HepG2 (cell line): ENCODE measurements around the gene PGC. TPM values are rescaled to one million over a fixed set of nuclear protein-coding genes. Genes with fewer than 3 reads are reported as not detected.
A peak's percentile ranks its signal among the peaks of the same experiment; 100 is the strongest.

Source experiments
- ATAC-seq: fragments of 200-7000 bp; cut with Tn5 transposase; 3 replicates; pipeline ENCODE4 v1.9.1; 2020; ENCODE audit warnings: mild to moderate bottlenecking, moderate library complexity
- BruUV-seq: library from RNA; stranded (reverse); fragments of 400-500 nt; replicated peaks from 2 replicates; lab custom pipeline; 2021; lab: Mats Ljungman, UMichigan
- CTCF ChIA-PET: fragments of 300-600 bp; formaldehyde crosslinking; extraction: SDS; loops from one replicate; lab custom pipeline; 2021; ENCODE audit warnings: low total read pairs, inconsistent platforms, low intra/inter-chr PET ratio; lab: Yijun Ruan, JAX
- POLR2A ChIA-PET: fragments of 350-600 bp; sonication (Branson Sonifier 250); formaldehyde crosslinking; loops from one replicate; lab custom pipeline; 2020; ENCODE audit warnings: antibody characterized with exemption, inconsistent platforms; lab: Yijun Ruan, JAX
- DNase-seq: peaks from one replicate; pipeline ENCODE4 v3.0.0-alpha.2; 2015; ENCODE audit warnings: low spot score
- FAIRE-seq: peaks from 3 replicates; lab custom pipeline; 2011; peaks lifted over from hg19 to GRCh38; lab: Jason Lieb, UNC
- H2AFZ ChIP-seq: one replicate; pipeline ENCODE4 v1.6.1; 2011; ENCODE audit warnings: low read length, inconsistent platforms
- H3K27ac ChIP-seq: fragments of 300-600 bp; 3 replicates; pipeline ENCODE4 v1.8.0; 2011; ENCODE audit warnings: mixed run types, mild to moderate bottlenecking, mixed read lengths, low read length, inconsistent platforms; ENCODE audit not compliant: insufficient read depth; ENCODE audit errors: extremely low read length
- H3K27me3 ChIP-seq, 2 experiments: fragments of 200-600 bp in 1 of 2; 2 replicates in 1 of 2; 3 replicates in 1 of 2; pipeline versions ENCODE4 v1.6.0 to v1.8.0; 2011; ENCODE audit warnings: low read length in 2 of 2, mild to moderate bottlenecking in 2 of 2, moderate library complexity in 2 of 2, inconsistent platforms in 1 of 2; ENCODE audit not compliant: insufficient read depth in 2 of 2, control insufficient read depth in 1 of 2
- H3K36me3 ChIP-seq, 2 experiments: fragments of 200-600 bp in 1 of 2; replicated peaks in 1 of 2; 2 replicates in 1 of 2; 3 replicates in 1 of 2; pipeline versions ENCODE4 v1.5.1 to v1.8.0; 2011; ENCODE audit warnings: low read length in 2 of 2, inconsistent platforms in 1 of 2; ENCODE audit not compliant: insufficient read depth in 2 of 2, control insufficient read depth in 1 of 2
- H3K4me1 ChIP-seq: 2 replicates; pipeline ENCODE4 v1.5.1; 2012; ENCODE audit warnings: low read length, inconsistent platforms; ENCODE audit not compliant: insufficient read depth
- H3K4me2 ChIP-seq: 2 replicates; pipeline ENCODE4 v1.6.0; 2011; ENCODE audit warnings: low read depth, low read length, inconsistent platforms
- H3K4me3 ChIP-seq, 3 experiments: fragments of 200-600 bp in 1 of 3; sonication (generic), shearing (Covaris generic) in 1 of 3; replicated peaks in 1 of 3; 2 replicates each; pipeline ENCODE4 v1.5.1; 2011 to 2016; ENCODE audit warnings: low read length in 3 of 3, inconsistent platforms in 2 of 3, low read depth in 2 of 3, mild to moderate bottlenecking in 2 of 3, control low read depth in 1 of 3, mixed read lengths in 1 of 3; ENCODE audit not compliant: insufficient read depth in 1 of 3
- H3K79me2 ChIP-seq: one replicate; pipeline ENCODE4 v1.6.1; 2011; ENCODE audit warnings: low read length, inconsistent platforms; ENCODE audit not compliant: insufficient read depth
- H3K9ac ChIP-seq: 2 replicates; pipeline ENCODE4 v1.6.0; 2011; ENCODE audit warnings: mild to moderate bottlenecking, low read depth, low read length, inconsistent platforms; ENCODE audit not compliant: insufficient read depth
- H3K9me3 ChIP-seq: 2 replicates; pipeline ENCODE4 v1.5.1; 2012; ENCODE audit warnings: mild to moderate bottlenecking, low read length
- H4K20me1 ChIP-seq: 2 replicates; pipeline ENCODE4 v1.6.0; 2011; ENCODE audit warnings: inconsistent platforms, mild to moderate bottlenecking, low read length, moderate library complexity; ENCODE audit not compliant: insufficient read depth
- CCDC6 ChIP-seq: sonication (generic); formaldehyde crosslinking; IDR thresholded peaks from 2 replicates; pipeline ENCODE4 v1.8.1; 2022; ENCODE audit warnings: mild to moderate bottlenecking, missing genetic modification reagents, moderate library complexity
- DNMT1 ChIP-seq: sonication (generic); formaldehyde crosslinking; IDR thresholded peaks from 2 replicates; pipeline ENCODE4 v1.5.1; 2020; ENCODE audit warnings: mild to moderate bottlenecking, missing genetic modification reagents
- KDM1A ChIP-seq: IDR thresholded peaks from 2 replicates; pipeline ENCODE4 v1.6.1; 2016; ENCODE audit warnings: missing compliant biosample characterization
- KDM4B ChIP-seq: sonication (generic); formaldehyde crosslinking; IDR thresholded peaks from 2 replicates; pipeline ENCODE4 v1.4.0; 2020; ENCODE audit warnings: missing genetic modification reagents
- RAD21 ChIP-seq: fragments of 450-650 bp; formaldehyde crosslinking; IDR thresholded peaks from 2 replicates; pipeline ENCODE4 v1.5.0; 2020; ENCODE audit warnings: mild to moderate bottlenecking
- REL ChIP-seq: sonication (generic); formaldehyde crosslinking; conservative IDR thresholded peaks from 2 replicates; pipeline ENCODE4 v1.8.0; 2022; ENCODE audit warnings: mild to moderate bottlenecking, missing genetic modification reagents, moderate library complexity
- SIN3A ChIP-seq: IDR thresholded peaks from 2 replicates; pipeline ENCODE4 v1.6.1; 2011; ENCODE audit warnings: low read depth, mild to moderate bottlenecking, control low read depth, low read length, borderline replicate concordance
- TP53 ChIP-seq: sonication (generic); formaldehyde crosslinking; conservative IDR thresholded peaks from 2 replicates; pipeline ENCODE4 v1.4.0; 2020; ENCODE audit warnings: missing genetic modification reagents
- XBP1 ChIP-seq: sonication (generic); formaldehyde crosslinking; IDR thresholded peaks from 2 replicates; pipeline ENCODE4 v1.5.0; 2020; ENCODE audit warnings: missing genetic modification reagents
- ZBTB4 ChIP-seq: sonication (generic); formaldehyde crosslinking; IDR thresholded peaks from 2 replicates; pipeline ENCODE4 v1.4.0; 2020; ENCODE audit warnings: missing genetic modification reagents, mild to moderate bottlenecking, borderline replicate concordance
- ZFP36L1 ChIP-seq: sonication (generic); formaldehyde crosslinking; IDR thresholded peaks from 2 replicates; pipeline ENCODE4 v1.8.0; 2022; ENCODE audit warnings: mild to moderate bottlenecking, missing genetic modification reagents, moderate library complexity
- ZNF207 ChIP-seq: fragments of 450-650 bp; IDR thresholded peaks from 2 replicates; pipeline ENCODE4 v1.6.1; 2016; ENCODE audit warnings: antibody characterized with exemption, borderline replicate concordance
- ZNF513 ChIP-seq: sonication (generic); formaldehyde crosslinking; conservative IDR thresholded peaks from 2 replicates; pipeline ENCODE4 v1.5.0; 2020; ENCODE audit warnings: missing genetic modification reagents
- ZNF792 ChIP-seq: IDR thresholded peaks from 2 replicates; pipeline ENCODE4 v1.6.1; 2016
- ZSCAN21 ChIP-seq: sonication (generic); formaldehyde crosslinking; IDR thresholded peaks from 2 replicates; pipeline ENCODE4 v1.8.0; 2022; ENCODE audit warnings: mild to moderate bottlenecking, missing genetic modification reagents, moderate library complexity, borderline replicate concordance
- ZSCAN5A ChIP-seq: sonication (generic); formaldehyde crosslinking; IDR thresholded peaks from 2 replicates; pipeline ENCODE4 v1.8.0; 2022; ENCODE audit warnings: mild to moderate bottlenecking, missing genetic modification reagents, borderline replicate concordance
- WGBS: methylation state at CpG from one replicate; pipeline ENCODE4 v1.1.6; 2017; ENCODE audit warnings: low lambda C conversion rate; 5-methylcytosine and 5-hydroxymethylcytosine counted together
- in situ Hi-C: cut with HindIII; loops from 2 replicates; pipeline ENCODE4 v1.10.0; 2017; ENCODE audit warnings: low pct_unique_long_range_greater_than_20kb; ENCODE audit not compliant: extremely low pct_ligation_motif_present
- intact Hi-C: fragments of 100-400 bp; cut with micrococcal nuclease; formaldehyde crosslinking; loops from one replicate; pipeline ENCODE4 v1.10.0; 2022; ENCODE audit not compliant: unreplicated experiment
- polyA plus RNA-seq, 8 experiments: library from polyadenylated mRNA; depleted of rRNA in 3 of 8; stranded (reverse) in 7 of 8; unstranded in 1 of 8; fragments of >200 nt; fragmentation: Illumina TruSeq in 4 of 8; extraction: Trizol in 4 of 8; gene quantifications; 2 replicates each; pipeline versions ENCODE4 v1.2.1 to v1.2.3, GENCODE V29; 2011 to 2016; ENCODE audit warnings: low read depth in 4 of 8, missing spikeins in 1 of 8, mixed read lengths in 1 of 8; ENCODE audit not compliant: insufficient read depth in 1 of 8
- total RNA-seq, 5 experiments: library from RNA; depleted of rRNA; stranded (reverse); fragments of >200 nt; fragmentation: Illumina TruSeq; extraction: Trizol; gene quantifications; 2 replicates each; pipeline ENCODE4 v1.2.3, GENCODE V29; 2016; ENCODE audit warnings: low read depth in 1 of 5
- TF ChIP-seq, protein P1 (sequence below): sonication (generic); formaldehyde crosslinking; IDR thresholded peaks from 2 replicates; pipeline ENCODE4 v1.4.0; 2020; ENCODE audit warnings: missing genetic modification reagents
- TF ChIP-seq, protein P2 (sequence below): sonication (generic); formaldehyde crosslinking; IDR thresholded peaks from 2 replicates; pipeline ENCODE4 v1.4.0; 2020; ENCODE audit warnings: mild to moderate bottlenecking, missing genetic modification reagents

Gene PGC
- total and polyA plus RNA-seq, 2 of the 13 experiments (the other 11 are each of a cell fraction or from before 2014, with no cell fraction given), result 426 to 502 TPM

GRCh38 chr6:41756354-41756753 is 9.2 kb upstream of the PGC start:
- in situ Hi-C loops, result no loop called here
- TF ChIP-seq XBP1 (CRISPR knock-in tag), result no peak
- TF ChIP-seq, protein P1, sequence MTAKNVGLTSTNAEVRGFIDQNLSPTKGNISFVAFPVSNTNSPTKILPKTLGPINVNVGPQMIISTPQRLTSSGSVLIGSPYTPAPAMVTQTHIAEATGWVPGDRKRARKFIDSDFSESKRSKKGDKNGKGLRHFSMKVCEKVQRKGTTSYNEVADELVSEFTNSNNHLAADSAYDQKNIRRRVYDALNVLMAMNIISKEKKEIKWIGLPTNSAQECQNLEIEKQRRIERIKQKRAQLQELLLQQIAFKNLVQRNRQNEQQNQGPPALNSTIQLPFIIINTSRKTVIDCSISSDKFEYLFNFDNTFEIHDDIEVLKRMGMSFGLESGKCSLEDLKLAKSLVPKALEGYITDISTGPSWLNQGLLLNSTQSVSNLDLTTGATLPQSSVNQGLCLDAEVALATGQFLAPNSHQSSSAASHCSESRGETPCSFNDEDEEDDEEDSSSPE (CRISPR knock-in tag), result no peak
- no peak for TF ChIP-seq ZNF513 (CRISPR knock-in tag)
- TF ChIP-seq RAD21 (CRISPR knock-in tag), result 0 out of 2 replicates have a peak, but pooled peaks have one; percentile 16
- TF ChIP-seq KDM1A, result no peak
- no peak for TF ChIP-seq ZSCAN21 (CRISPR knock-in tag)
- TF ChIP-seq ZSCAN5A (CRISPR knock-in tag), result no peak
- TF ChIP-seq KDM4B (CRISPR knock-in tag), result no peak
- TF ChIP-seq CCDC6 (CRISPR knock-in tag), result peak; percentile 55; the same call in 1 of the 2 replicates
- no peak for TF ChIP-seq SIN3A
- no peak for TF ChIP-seq TP53 (CRISPR knock-in tag)
- TF ChIP-seq, protein P2, sequence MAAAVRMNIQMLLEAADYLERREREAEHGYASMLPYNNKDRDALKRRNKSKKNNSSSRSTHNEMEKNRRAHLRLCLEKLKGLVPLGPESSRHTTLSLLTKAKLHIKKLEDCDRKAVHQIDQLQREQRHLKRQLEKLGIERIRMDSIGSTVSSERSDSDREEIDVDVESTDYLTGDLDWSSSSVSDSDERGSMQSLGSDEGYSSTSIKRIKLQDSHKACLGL (CRISPR knock-in tag), result no peak
- no peak for TF ChIP-seq ZNF792 (CRISPR knock-in tag)
- TF ChIP-seq DNMT1, result no peak
- TF ChIP-seq REL (CRISPR knock-in tag), result no peak
- no peak for TF ChIP-seq ZNF207
- TF ChIP-seq ZFP36L1 (CRISPR knock-in tag), result no peak
- TF ChIP-seq ZBTB4 (CRISPR knock-in tag), result no peak

More at GRCh38 chr6:41756354-41756753, 9.2 kb upstream of the PGC start:
- peak overlapping the region; percentile 44 for H2AFZ ChIP-seq
- intact Hi-C loops, result no loop called here
- peak overlapping the region in 1 of 3 experiments; percentile 0; a peak in 1 of 6 replicates for H3K4me3 ChIP-seq
- ATAC-seq (peak; percentile 75), DNase-seq (no peak), FAIRE-seq (no peak)
- WGBS, result 63% methylated on average over 2 of the region's 13 CpGs
- H3K27ac ChIP-seq, result no peak overlapping the region
- peak overlapping the region; percentile 59 for H3K4me2 ChIP-seq
- no TSS peak for BruUV-seq
- H3K9me3 ChIP-seq, result no peaks in the 10 kb centered on the region
- peak overlapping the region; percentile 28; the same call in 1 of the 2 replicates for H3K9ac ChIP-seq
- H3K36me3 ChIP-seq, result no peaks in the 10 kb centered on the region
- ChIA-PET CTCF (no interaction called here), POLR2A (interaction anchor here (0.8 to 4.5 kb wide), 4 partner anchors 8 to 23 kb away, joined by 4 to 31 read pairs (median 9); partner anchors contain the start of gene PGC)
- H3K4me1 ChIP-seq, result peaks cover 71% of the 10 kb centered on the region
- no peaks in the 10 kb centered on the region for H4K20me1 ChIP-seq
- no peaks in the 10 kb centered on the region for H3K27me3 ChIP-seq
- no peaks in the 10 kb centered on the region for H3K79me2 ChIP-seq
